Measurements from ENCODE around the gene PANX2.
"Not testable (repeated sequence)": the region's sequence is repeated elsewhere in the genome, so short reads cannot be mapped to it uniquely, and the experiment has no call there.

PANX2 gene

DNA sequence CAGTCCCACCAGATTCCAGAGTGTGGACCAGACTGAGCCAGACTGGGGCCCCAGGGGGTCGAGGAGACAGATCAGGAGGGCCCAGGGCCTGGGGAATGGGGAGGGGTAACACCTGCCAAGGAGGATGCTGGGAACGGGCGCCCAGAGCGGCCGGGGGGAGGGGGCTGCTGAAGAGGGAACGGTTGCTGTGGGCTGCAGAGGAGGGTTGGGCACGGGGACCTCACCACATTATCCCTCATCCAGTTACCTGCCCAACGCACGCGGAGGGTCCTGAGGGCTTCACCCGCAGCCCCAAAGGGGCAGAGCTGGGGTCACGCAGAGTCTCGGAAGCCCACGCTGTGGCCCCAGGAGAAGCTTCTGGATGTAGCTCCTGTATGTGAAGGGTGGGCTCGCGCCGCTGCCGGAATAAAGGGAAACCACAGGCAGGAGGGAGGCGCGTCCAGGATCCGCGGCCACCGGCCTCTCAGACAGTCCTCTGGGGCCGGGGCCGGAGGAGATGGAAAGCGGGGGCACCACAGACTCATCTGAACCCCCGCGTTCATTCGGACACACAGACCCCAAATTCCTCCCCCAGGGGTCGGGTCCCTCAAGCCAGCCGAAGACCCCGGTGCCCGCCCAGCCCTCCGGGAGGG, 29.4 kb downstream of the PANX2 start:
- DNase-seq (ENCODE audit: low read depth) = no peak

- peak; percentile 86 for DNase-seq (ENCODE audit: low read depth)
These were observed 30.1 kb downstream of the PANX2 start, which contains the start of gene SELENOO for GRCh38 chr22:50200461-50201190. Gene SELENOO (plus strand): TSS chr22:50201011. CDS start chr22:50201037, 26 bp downstream.

DNA sequence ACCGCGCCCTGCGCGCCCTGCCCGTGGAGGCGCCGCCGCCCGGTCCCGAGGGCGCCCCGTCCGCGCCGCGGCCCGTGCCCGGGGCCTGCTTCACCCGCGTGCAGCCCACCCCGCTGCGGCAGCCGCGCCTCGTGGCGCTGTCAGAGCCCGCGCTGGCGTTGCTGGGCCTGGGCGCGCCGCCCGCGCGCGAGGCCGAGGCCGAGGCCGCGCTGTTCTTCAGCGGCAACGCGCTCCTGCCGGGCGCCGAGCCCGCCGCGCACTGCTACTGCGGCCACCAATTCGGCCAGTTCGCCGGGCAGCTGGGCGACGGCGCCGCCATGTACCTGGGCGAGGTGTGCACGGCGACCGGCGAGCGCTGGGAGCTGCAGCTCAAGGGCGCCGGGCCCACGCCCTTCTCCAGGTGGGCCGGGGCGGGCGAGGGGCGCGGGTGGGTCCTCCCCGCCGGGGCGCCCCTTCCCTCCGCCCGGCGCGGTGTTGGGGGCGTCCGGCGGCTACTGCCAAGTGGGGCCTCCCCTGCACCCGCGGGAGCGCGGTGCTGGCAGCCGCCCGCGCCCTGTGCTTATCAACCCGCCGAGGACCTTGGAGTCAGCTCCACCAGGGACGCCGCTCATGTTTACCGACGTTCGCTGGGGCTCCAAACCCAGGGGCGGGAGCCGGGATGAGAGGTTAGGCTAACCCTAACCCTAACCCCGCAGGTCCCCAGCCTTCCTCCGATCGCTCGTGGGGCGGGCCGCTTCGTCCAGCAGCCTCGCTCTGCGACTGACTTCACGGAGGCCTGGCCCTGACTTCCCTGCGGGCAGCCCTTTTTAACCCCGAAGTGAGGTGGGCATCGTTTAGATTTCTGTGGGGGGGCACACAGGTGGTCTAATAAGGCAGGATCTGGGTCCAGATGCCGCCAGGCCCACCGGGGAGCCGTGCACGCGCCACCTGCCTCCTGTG, 30.9 kb downstream of the PANX2 start:
- DNase-seq (ENCODE audit: low read depth) = no peak

DNA sequence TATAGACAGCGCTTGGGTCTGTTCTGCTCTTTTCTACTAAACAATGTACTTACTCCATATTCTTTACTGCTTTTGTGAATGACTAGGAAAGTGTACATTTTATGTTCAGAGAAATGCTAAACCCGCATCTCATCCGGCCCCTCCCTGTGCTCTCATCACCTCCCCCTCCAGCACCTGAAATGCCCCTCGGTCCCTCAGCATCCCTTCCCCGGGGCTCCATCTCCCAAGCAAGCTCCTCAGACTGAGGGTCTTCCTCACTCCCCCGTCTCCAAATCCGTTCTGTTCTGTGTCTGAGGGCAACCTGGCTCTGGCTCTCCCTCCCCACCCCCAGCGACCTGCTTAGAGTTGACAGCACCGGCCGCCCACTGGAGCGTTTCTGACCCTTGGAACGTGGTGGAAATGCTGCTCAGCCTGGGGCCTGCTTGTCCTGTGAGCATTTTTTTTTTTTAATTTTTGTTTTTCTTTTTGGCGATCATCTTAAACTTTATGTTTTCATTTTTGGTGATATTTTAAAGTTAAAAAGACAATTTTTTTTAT, 31.7 kb downstream of the PANX2 start:
- DNase-seq (ENCODE audit: low read depth) = no peak

- no peak for DNase-seq (ENCODE audit: low read depth)
These were observed 32.8 kb downstream of the PANX2 start for GRCh38 chr22:50203288-50203687.

DNA sequence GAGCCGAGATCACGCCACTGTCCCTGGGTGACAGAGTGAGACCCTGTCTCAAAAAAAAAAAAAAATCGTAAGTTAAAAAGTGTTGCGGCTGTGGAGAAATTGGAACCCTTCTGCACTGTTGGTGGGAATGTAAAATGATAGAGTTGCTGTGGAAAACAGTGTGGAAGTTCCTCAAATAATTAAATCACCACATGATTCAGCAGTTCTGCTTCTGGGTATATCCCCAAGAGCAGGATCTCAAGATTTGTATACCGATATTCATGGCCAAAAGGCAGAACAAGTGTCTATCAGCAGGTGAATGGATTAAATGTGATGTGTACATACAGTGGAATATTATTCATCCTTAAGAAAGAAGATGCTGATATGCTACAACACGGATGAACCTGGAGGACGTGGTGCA, 34.0 kb downstream of the PANX2 start:
- no peak for DNase-seq (ENCODE audit: low read depth)

DNA sequence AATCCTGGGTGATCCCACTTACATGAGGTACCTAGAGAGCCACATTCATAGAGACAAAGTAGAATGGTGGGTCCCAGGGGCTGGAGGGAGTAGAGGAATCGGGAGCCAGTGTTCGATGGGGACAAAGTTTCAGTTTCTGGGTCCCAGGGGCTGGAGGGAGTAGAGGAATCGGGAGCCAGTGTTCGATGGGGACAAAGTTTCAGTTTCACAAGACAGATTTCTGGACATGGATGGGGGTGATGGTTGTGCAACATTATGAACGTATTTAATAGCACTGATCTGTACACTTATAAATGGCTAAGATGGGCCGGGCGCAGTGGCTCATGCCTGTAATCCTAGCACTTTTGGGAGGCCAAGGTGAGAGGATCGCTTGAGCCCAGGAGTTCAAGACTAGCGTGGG, 34.5 kb downstream of the PANX2 start:
- not testable (repeated sequence) for DNase-seq (ENCODE audit: low read depth)

GRCh38 chr22:50205781-50206569, 35.4 kb downstream of the PANX2 start:
- no peak for DNase-seq (ENCODE audit: low read depth)

- no peak for DNase-seq (ENCODE audit: low read depth)
These were observed 36.1 kb downstream of the PANX2 start for GRCh38 chr22:50206599-50206998.

- DNase-seq (ENCODE audit: low read depth) = no peak
These were observed 37.0 kb downstream of the PANX2 start for GRCh38 chr22:50207383-50208140.

DNA sequence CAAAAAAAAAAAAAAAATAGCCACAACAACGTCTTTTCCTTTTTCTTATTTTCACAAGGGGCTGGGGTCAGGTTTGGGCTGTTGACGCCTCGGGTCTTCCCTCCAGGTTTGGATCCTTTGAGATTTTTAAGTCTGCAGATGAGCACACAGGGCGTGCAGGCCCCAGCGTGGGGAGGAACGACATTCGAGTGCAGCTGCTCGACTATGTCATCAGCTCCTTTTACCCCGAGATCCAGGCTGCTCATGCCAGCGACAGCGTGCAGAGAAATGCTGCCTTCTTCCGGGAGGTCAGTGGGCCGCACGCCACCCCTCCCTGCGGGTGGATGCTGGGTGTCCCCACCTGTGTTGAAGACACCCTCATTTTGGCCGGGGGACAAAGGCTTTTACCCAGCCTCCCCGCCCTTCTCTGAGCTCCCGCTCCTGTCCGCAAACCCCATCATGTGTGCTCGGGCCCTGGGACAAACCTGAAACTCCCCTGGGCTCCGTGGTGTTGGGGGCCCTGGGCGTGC, 38.0 kb downstream of the PANX2 start:
- no peak for DNase-seq (ENCODE audit: low read depth)

DNA sequence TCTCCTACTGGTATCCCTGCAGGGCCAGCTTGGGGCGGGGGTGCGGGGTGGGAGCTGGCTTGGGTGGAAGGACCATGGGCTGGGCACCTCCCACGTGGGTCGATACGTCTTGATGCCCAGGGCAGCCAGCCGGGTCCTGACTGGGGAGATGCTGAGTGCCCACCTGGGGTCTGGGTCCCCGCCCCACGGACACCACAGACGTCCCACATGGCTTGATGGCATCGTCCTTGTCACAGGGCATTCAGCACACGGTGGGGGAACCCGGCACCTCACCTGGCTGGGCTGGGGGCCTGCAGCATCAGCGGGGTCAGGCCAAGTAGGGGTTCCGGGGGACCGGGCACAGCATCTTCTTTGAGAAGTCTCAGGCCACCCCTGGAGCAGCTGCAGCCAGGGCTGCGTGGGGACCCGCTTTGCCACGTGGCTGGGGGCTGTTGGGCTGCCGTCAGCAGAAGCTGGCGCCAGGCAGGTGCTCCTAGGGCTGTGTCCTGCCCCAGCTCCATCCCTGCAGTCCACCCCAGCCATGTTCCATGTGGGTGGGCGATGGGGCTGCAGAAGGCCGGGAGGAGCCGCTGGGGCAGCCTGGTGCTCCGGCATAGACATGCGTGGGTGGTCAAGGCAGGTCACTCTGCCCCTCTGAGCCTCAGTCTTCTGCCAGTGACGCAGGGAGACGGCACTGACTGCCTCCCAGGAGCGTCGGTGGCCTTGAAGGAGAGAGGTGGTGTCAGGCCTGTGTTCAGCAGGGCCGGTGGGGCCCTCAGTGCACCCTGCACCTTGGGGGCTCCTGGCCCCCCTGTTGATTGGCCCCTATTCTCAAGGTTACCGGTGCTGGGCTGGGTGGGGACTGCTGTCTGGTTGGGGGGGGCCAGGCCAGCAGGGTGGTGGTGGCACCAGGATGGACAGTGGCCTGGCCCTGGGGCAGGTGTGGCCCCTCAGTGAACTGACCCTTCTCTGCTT, 38.7 kb downstream of the PANX2 start:
- DNase-seq (ENCODE audit: low read depth) = no peak

GRCh38 chr22:50209893-50210292, 39.4 kb downstream of the PANX2 start:
- DNase-seq (ENCODE audit: low read depth) = peak; percentile 33

DNA sequence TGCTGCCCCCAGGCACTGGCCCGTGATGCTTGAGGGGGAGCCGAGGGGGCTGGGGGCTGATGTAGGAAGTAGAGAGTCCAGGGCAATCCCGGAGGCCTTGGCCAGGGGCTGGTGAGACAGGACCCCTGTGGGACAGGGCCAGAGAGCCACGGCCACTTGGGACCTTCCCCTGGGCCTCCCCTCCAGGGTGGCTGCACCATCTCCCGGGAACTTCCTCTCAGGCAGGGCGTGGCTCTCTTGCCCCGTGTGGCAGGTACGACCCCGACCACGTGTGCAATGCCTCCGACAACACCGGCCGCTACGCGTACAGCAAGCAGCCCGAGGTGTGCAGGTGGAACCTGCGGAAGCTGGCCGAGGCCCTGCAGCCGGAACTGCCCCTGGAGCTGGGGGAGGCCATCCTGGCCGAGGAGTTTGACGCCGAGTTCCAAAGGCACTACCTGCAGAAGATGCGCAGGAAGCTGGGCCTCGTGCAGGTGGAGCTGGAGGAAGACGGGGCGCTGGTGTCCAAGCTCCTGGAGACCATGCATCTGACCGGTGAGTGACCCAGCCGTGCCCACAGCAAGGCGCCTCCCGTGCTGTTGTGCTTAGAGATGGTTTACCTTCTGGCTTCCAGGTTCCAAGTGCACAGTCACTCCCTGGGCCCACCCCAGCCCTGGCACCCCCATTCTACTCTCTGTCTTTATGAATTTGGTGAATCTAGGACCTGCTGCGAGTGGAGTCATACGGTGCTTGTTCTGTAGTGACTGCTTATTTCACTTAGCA, 40.0 kb downstream of the PANX2 start:
- no peak for DNase-seq (ENCODE audit: low read depth)

GRCh38 chr22:50211147-50211546, 40.6 kb downstream of the PANX2 start:
- no peak for DNase-seq (ENCODE audit: low read depth)

DNA sequence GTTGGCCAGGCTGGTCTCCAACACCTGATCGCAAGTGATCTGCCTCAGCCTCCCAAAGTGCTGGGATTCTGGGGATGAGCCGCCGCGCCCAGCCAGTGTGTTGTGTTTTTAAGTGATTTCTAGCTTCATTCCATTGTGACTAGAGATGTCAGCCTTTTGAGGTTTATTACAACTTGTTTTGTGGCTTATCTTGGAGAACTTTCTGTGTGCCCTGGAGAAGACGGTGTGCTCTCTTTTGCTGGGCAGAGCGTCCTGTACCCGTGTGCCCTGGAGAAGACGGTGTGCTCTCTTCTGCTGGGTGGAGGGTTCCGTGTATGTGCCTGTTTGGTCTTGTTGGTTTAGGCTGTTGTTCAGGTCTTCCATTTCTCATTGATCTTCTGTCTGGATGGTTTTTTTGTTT, 42.7 kb downstream of the PANX2 start:
- DNase-seq (ENCODE audit: low read depth) = no peak

DNA sequence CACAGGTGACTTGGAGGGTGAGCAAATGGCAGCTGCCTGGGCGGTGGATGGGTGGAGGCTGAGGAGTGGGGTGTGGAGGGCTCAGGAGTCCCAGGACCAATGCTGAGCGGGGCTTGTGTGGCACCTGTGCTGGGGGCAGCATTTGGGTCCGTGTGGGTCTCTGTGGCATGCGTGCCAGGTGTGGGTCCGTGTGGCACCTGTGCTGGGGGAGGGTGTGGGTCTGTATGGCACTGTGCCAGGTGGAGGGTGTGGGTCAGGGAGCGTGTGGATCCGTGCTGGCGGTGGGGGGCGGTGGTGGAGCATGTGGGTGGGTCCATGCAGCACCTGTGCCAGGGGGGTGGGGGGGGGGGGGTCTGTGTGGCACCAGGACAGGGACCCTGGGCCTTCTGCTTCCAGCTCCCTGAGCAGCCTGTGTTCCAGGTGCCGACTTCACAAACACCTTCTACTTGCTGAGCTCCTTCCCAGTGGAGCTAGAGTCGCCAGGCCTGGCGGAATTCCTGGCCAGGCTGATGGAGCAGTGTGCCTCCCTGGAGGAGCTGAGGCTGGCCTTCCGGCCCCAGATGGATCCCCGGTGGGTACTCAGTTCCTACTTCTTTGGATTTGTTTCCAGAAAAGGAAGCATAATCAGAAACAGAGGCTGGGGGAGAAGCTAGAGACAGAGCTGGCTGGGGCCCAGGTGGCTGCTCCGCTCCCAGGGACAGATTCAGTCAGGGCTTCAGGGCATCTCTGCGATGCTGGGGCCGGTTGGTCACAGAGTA, 44.9 kb downstream of the PANX2 start:
- no peak for DNase-seq (ENCODE audit: low read depth)
